Right atrium auricular region (tissue), 2 donors: ENCODE measurements around the gene GBF1. TPM values are rescaled to one million over a fixed set of nuclear protein-coding genes. Genes with fewer than 3 reads are reported as not detected.

Source experiments
- DNase-seq: peaks from one replicate; pipeline ENCODE4 v3.0.0-alpha.2; 2019; ENCODE audit warnings: low spot score
- H3K27ac ChIP-seq, 2 donors: fragments of 200-600 bp; sonication (generic); 1 replicate in 1 of 2; 2 replicates in 1 of 2; pipeline ENCODE4 v1.5.1; 2016 to 2019
- H3K27me3 ChIP-seq, 2 donors: fragments of 200-600 bp; sonication (generic); one replicate each; pipeline versions ENCODE4 v1.5.1 to v1.6.0; 2017 to 2019
- H3K36me3 ChIP-seq: fragments of 200-600 bp; sonication (generic); one replicate; pipeline ENCODE4 v1.5.1; 2016
- H3K4me1 ChIP-seq, 2 donors: fragments of 200-600 bp; sonication (generic); one replicate each; pipeline versions ENCODE4 v1.5.1 to v1.6.0; 2017 to 2019
- H3K4me3 ChIP-seq, 2 donors: fragments of 200-600 bp; sonication (generic); 1 replicate in 1 of 2; 2 replicates in 1 of 2; pipeline ENCODE4 v1.5.1; 2017 to 2019; ENCODE audit warnings: mild to moderate bottlenecking in 1 of 2, moderate library complexity in 1 of 2
- H3K9me3 ChIP-seq, 2 donors: fragments of 200-600 bp; sonication (generic); one replicate each; pipeline ENCODE4 v1.5.1; 2019
- CTCF ChIP-seq, 2 donors: fragments of 200-600 bp; sonication (generic); IDR thresholded peaks; one replicate each; pipeline ENCODE4 v1.5.1; 2019; ENCODE audit warnings: antibody characterized with exemption in 2 of 2
- total RNA-seq, 2 donors: library from RNA; depleted of rRNA; stranded (reverse); fragments of >200 nt; gene quantifications; one replicate each; pipeline ENCODE4 v1.1.0, GENCODE V29; 2016

Gene GBF1
- total RNA-seq, 2 donors from 2014 or later = 38.5 to 38.9 TPM

- DNase-seq = peak; percentile 87
- Histone ChIP-seq H3K4me3 (peak overlapping the region; percentile 58 to 65), H3K36me3 (peaks cover 14% of the 10 kb centered on the region), H3K27ac (peak overlapping the region; percentile 92 to 93), H3K9me3 (no peaks in the 10 kb centered on the region), H3K27me3 (no peaks in the 10 kb centered on the region), H3K4me1 (peaks cover 0 to 39% of the 10 kb centered on the region in 2 donors)
- TF ChIP-seq CTCF (IDR thresholded peaks at IDR 0.05) = peak; percentile 93 to 97
Measured at GRCh38 chr10:102399217-102400021, 154.1 kb downstream of the GBF1 start.

- peaks cover 14% of the 10 kb centered on the region for H3K36me3 ChIP-seq
- no peaks in the 10 kb centered on the region for H3K9me3 ChIP-seq
- no peak for DNase-seq
- H3K4me3 ChIP-seq = no peak overlapping the region
- TF ChIP-seq CTCF (IDR thresholded peaks at IDR 0.05) = no peak
- peak overlapping the region in 1 of 2 donors; percentile 93 for H3K27ac ChIP-seq
- no peaks in the 10 kb centered on the region for H3K27me3 ChIP-seq
- peaks cover 0 to 33% of the 10 kb centered on the region in 2 donors for H3K4me1 ChIP-seq
Measured at GRCh38 chr10:102400076-102400475, 154.7 kb downstream of the GBF1 start.

GRCh38 chr10:102400598-102401341 lies 155.4 kb downstream of the GBF1 start:
- DNase-seq = no peak
- Histone ChIP-seq H3K27ac (no peak overlapping the region), H3K27me3 (no peaks in the 10 kb centered on the region), H3K36me3 (peaks cover 14% of the 10 kb centered on the region), H3K4me3 (no peak overlapping the region), H3K9me3 (no peaks in the 10 kb centered on the region), H3K4me1 (peaks cover 0 to 30% of the 10 kb centered on the region in 2 donors)
- TF ChIP-seq CTCF (IDR thresholded peaks at IDR 0.05) = no peak

GRCh38 chr10:102401342-102401654 lies 156.0 kb downstream of the GBF1 start:
- Histone ChIP-seq H3K4me3 (no peak overlapping the region), H3K27me3 (no peaks in the 10 kb centered on the region), H3K36me3 (peaks cover 14% of the 10 kb centered on the region), H3K27ac (no peak overlapping the region), H3K9me3 (no peaks in the 10 kb centered on the region), H3K4me1 (peaks cover 0 to 24% of the 10 kb centered on the region in 2 donors)
- no peak for DNase-seq
- no peak for TF ChIP-seq CTCF (IDR thresholded peaks at IDR 0.05)

GRCh38 chr10:102401735-102402511 lies 156.6 kb downstream of the GBF1 start:
- DNase-seq = no peak
- TF ChIP-seq CTCF (IDR thresholded peaks at IDR 0.05) = no peak
- no peaks in the 10 kb centered on the region for H3K27me3 ChIP-seq
- peaks cover 0 to 18% of the 10 kb centered on the region in 2 donors for H3K4me1 ChIP-seq
- H3K9me3 ChIP-seq = no peaks in the 10 kb centered on the region
- no peak overlapping the region for H3K4me3 ChIP-seq
- H3K36me3 ChIP-seq = peaks cover 14% of the 10 kb centered on the region
- no peak overlapping the region for H3K27ac ChIP-seq
